Activated CD8-positive, alpha-beta T cell treated with anti-CD3 and anti-CD28 coated beads for 36 hours (primary cell): ENCODE measurements around the gene C6orf47. TPM values are rescaled to one million over a fixed set of nuclear protein-coding genes. Genes with fewer than 3 reads are reported as not detected.

ENCODE experiments used
- ATAC-seq: fragments of 200-7000 bp; cut with Tn5 transposase; one replicate; pipeline ENCODE4 v1.10.0; 2021; ENCODE audit warnings: mild to moderate bottlenecking, moderate library complexity
- CTCF ChIA-PET: fragments of 350-600 bp; sonication (Branson Sonifier 250); formaldehyde crosslinking; loops from one replicate; lab custom pipeline; 2021; ENCODE audit warnings: antibody characterized with exemption; lab: Charles Lee
- POLR2A ChIA-PET: fragments of 350-600 bp; sonication (Branson Sonifier 250); formaldehyde crosslinking; loops from one replicate; lab custom pipeline; 2021; ENCODE audit warnings: antibody characterized with exemption; lab: Charles Lee
- DNase-seq: peaks from one replicate; pipeline ENCODE4 v3.0.0-alpha.2; 2020
- H3K27ac Mint-ChIP-seq: one replicate; pipeline ENCODE4 v1.8.0; 2021; ENCODE audit warnings: mild to moderate bottlenecking, mixed read lengths
- H3K27me3 Mint-ChIP-seq: one replicate; pipeline ENCODE4 v1.8.0; 2021; ENCODE audit warnings: mixed read lengths
- H3K36me3 Mint-ChIP-seq: one replicate; pipeline ENCODE4 v1.8.0; 2021; ENCODE audit warnings: low read depth, mixed read lengths
- H3K4me1 Mint-ChIP-seq: one replicate; pipeline ENCODE4 v1.8.0; 2021; ENCODE audit warnings: low read depth, mixed read lengths
- H3K4me3 Mint-ChIP-seq: one replicate; pipeline ENCODE4 v1.8.0; 2021; ENCODE audit warnings: mild to moderate bottlenecking, moderate library complexity, mixed read lengths
- H3K9me3 Mint-ChIP-seq: one replicate; pipeline ENCODE4 v1.8.0; 2021; ENCODE audit warnings: mixed read lengths
- intact Hi-C: fragments of 100-400 bp; cut with micrococcal nuclease; formaldehyde crosslinking; loops from one replicate; pipeline ENCODE4 v1.10.0; 2022
- total RNA-seq, 2 experiments: library from RNA; stranded (reverse); gene quantifications; one replicate each; pipeline ENCODE4 v1.2.3, GENCODE V29; 2021
- TF ChIP-seq, protein P1 (sequence below): fragments of 200-600 bp; IDR thresholded peaks from one replicate; pipeline ENCODE4 v1.8.0; 2022; ENCODE audit warnings: antibody characterized with exemption, mild to moderate bottlenecking

The C6orf47 gene
- total RNA-seq, 2 experiments from 2014 or later, result 11.4 to 11.7 TPM

DNA sequence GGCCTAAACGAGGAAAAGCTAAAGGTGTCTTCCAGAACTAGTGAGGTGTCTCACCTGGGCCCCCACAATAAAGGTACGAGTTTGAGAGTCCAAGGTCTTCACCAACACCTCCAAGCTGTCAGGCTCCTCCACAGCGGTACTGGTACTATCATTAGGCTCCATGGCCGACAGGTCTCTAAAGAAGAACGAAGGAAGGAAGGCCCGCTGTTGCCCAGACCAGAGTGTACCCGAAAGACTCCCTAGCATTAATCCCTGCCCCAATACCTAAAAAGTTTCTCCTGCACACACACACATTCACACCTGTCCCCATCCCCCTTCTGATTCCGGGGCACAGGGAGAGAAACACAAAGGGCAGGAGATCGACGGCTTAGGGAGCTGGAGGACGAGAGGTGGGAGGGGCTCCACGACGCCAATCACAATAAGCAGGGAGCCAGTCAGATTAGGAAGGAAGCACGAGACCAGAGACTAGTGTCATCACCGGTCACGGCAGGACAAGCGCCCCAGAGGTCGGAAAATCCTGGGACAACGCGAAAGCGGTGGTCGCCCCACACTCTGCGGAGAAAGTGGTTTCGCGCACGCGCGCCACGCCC is 8.9 kb downstream of the C6orf47 start:
- intact Hi-C loops, result no loop called here
- TF ChIP-seq, protein P1, sequence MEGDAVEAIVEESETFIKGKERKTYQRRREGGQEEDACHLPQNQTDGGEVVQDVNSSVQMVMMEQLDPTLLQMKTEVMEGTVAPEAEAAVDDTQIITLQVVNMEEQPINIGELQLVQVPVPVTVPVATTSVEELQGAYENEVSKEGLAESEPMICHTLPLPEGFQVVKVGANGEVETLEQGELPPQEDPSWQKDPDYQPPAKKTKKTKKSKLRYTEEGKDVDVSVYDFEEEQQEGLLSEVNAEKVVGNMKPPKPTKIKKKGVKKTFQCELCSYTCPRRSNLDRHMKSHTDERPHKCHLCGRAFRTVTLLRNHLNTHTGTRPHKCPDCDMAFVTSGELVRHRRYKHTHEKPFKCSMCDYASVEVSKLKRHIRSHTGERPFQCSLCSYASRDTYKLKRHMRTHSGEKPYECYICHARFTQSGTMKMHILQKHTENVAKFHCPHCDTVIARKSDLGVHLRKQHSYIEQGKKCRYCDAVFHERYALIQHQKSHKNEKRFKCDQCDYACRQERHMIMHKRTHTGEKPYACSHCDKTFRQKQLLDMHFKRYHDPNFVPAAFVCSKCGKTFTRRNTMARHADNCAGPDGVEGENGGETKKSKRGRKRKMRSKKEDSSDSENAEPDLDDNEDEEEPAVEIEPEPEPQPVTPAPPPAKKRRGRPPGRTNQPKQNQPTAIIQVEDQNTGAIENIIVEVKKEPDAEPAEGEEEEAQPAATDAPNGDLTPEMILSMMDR, result no peak
- CTCF ChIA-PET, result interaction anchor here (0.7 to 3.8 kb wide), 7 partner anchors 12 to 105 kb away, joined by 3 to 16 read pairs (median 4); partner anchors contain the start of genes ATP6V1G2, GPANK1 and LY6G5C
- POLR2A ChIA-PET, result interaction anchor here (0.7 to 9.0 kb wide), 31 partner anchors 8 to 1889 kb away, joined by 3 to 160 read pairs (median 4); partner anchors contain the start of genes ABHD16A, C6orf47, CSNK2B and DXO
- peak; percentile 46 for ATAC-seq
- peak overlapping the region; percentile 93 for H3K4me3 Mint-ChIP-seq
- H3K27me3 Mint-ChIP-seq, result no peaks in the 10 kb centered on the region
- no peaks in the 10 kb centered on the region for H3K9me3 Mint-ChIP-seq
- peaks cover 44% of the 10 kb centered on the region for H3K4me1 Mint-ChIP-seq
- peaks cover 54% of the 10 kb centered on the region for H3K36me3 Mint-ChIP-seq
- peak; percentile 79 for DNase-seq
- peak overlapping the region; percentile 100 for H3K27ac Mint-ChIP-seq

DNA sequence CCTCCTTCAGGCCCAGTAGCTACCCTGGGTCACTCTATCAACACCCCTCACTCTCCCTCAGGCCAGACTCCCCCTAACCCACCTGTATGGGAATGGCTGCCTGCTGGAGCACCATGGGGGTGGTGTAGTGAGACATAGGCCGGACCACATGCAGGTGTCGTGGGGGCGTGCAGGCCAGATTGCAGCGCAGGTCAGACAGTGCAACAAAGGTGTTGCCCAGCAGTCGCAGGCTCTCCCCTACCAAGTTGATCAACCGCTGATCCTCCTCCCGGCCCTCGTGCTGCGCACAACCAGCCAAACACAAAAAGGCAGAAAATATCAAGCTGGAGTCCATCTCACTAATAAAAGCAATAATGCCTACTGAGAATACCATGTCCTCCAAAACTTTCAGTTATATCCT is 15.3 kb downstream of the C6orf47 start:
- Mint-ChIP-seq H3K4me3 (no peak overlapping the region), H3K27ac (peak overlapping the region; percentile 73), H3K4me1 (peaks cover 17% of the 10 kb centered on the region), H3K9me3 (no peaks in the 10 kb centered on the region), H3K27me3 (no peaks in the 10 kb centered on the region), H3K36me3 (peaks cover 59% of the 10 kb centered on the region)
- TF ChIP-seq, protein P1, result no peak
- intact Hi-C loops, result no loop called here
- ChIA-PET CTCF (no interaction called here), POLR2A (interaction anchor here (5.4 to 16.2 kb wide), 2 partner anchors 11 to 19 kb away, joined by 24 to 235 read pairs; no protein-coding TSS in a partner anchor)
- DNase-seq, result no peak
- ATAC-seq, result no peak

DNA sequence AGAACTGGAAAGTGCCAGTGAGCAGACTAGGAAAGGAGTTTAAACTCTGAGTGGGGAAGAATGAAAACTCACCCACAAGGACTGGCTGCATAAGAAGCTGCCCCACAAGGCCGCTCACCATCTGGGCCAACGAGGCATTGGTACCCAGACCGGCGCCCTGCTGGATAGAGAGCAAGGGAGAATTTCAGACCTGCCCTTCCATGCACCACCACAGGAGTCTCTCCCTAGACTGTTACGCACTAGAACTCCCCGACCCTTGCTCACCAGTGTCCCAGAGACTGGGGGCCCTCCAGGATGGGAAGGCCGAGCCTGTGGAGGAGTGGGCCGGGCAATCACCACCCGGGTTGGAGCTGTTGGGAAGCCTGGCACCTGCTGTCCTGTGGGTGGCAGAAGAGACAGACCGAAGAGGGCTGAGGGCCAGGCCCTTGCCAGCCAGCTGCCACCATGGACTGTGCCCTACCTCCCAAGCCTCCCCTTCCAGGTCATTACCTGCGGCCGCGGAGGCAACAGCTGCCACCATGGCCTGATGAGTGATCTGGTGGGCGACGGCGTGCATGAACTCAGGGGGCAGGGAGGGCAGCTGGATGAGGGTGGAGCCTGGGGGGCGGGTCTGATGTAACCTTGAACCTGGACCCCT is 16.6 kb downstream of the C6orf47 start:
- TF ChIP-seq, protein P1, result no peak
- Mint-ChIP-seq H3K4me3 (no peak overlapping the region), H3K27me3 (no peaks in the 10 kb centered on the region), H3K36me3 (peaks cover 55% of the 10 kb centered on the region), H3K4me1 (peaks cover 12% of the 10 kb centered on the region), H3K27ac (no peak overlapping the region), H3K9me3 (no peaks in the 10 kb centered on the region)
- ATAC-seq (no peak), DNase-seq (no peak)
- POLR2A ChIA-PET, result interaction anchor here (0.8 to 16.2 kb wide), 6 partner anchors 8 to 21 kb away, joined by 3 to 235 read pairs (median 6); partner anchors contain the start of genes BAG6, C6orf47 and GPANK1
- CTCF ChIA-PET, result interaction anchor here (1.3 kb wide), 1 partner anchor 167 kb away, joined by 3 read pairs; no protein-coding TSS in a partner anchor
- intact Hi-C loops, result no loop called here

DNA sequence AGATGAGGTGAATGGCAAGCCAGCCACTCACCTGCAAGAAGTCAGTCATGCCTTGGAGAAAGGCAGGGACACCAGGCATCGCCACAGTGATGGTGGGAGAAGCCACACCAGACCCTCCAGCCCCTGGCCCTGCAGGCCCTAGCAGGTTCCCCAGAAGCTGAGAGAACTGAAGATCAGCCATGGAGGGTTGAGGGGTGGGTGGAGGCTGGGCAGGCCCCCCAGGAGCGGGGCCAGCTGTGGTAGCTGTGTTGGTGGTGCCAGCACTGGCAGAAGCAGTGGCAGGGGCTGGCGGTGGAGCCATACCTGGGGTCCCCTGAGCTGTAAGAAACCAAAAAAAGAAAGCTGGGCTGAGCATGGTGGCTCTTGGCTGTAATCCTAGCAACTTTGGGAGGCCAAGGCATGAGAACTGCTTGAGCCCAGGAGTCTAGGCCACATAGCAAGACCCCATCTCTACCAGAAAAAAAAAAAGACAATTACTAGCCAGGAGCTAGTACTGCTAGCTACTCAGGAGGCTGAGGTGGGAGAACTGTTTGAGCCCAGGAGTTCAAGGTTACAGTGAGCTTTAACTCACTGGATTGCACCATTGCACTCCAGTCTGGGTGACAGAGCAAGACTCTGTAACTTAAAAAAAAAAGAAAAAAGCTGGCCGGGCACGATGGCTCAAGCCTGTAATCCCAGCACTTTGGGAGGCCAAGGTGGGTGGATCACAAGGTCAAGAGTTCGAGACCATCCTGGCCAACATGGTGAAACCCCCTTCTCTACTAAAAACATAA is 17.6 kb downstream of the C6orf47 start:
- no peak for ATAC-seq
- Mint-ChIP-seq H3K4me1 (peaks cover 9% of the 10 kb centered on the region), H3K27ac (no peak overlapping the region), H3K27me3 (no peaks in the 10 kb centered on the region), H3K36me3 (peaks cover 52% of the 10 kb centered on the region), H3K4me3 (no peak overlapping the region), H3K9me3 (no peaks in the 10 kb centered on the region)
- DNase-seq, result no peak
- intact Hi-C loops, result no loop called here
- ChIA-PET CTCF (interaction anchor here (1.3 kb wide), 1 partner anchor 166 kb away, joined by 3 read pairs; no protein-coding TSS in a partner anchor), POLR2A (interaction anchor here (0.8 to 16.2 kb wide), 6 partner anchors 9 to 60 kb away, joined by 3 to 235 read pairs (median 6); partner anchors contain the start of genes ABHD16A, BAG6, C6orf47 and GPANK1)
- TF ChIP-seq, protein P1, result no peak
